Measurements from ENCODE around the gene MDH1B.
"Not testable (repeated sequence)": the region's sequence is repeated elsewhere in the genome, so short reads cannot be mapped to it uniquely, and the experiment has no call there.

MDH1B gene

GRCh38 chr2:206774871-206775270 is 9.7 kb upstream of the MDH1B start:
- H3K4me3 ChIP-seq (ENCODE audit: low read depth, low read length): no peak overlapping the region

GRCh38 chr2:206766057-206766930 is 1.2 kb upstream of the MDH1B start:
- H3K4me3 ChIP-seq (ENCODE audit: low read depth, low read length): peak overlapping the region; percentile 98

- H3K4me3 ChIP-seq (ENCODE audit: low read depth, low read length): peak overlapping the region; percentile 98
These were observed 371 bp downstream of the MDH1B start for GRCh38 chr2:206764673-206765241.

- no peak overlapping the region for H3K4me3 ChIP-seq (ENCODE audit: low read depth, low read length)
These were observed 8.3 kb downstream of the MDH1B start for GRCh38 chr2:206756816-206757215.

- H3K4me3 ChIP-seq (ENCODE audit: low read depth, low read length): no peak overlapping the region
These were observed 24.3 kb downstream of the MDH1B start for GRCh38 chr2:206740800-206741199.

GRCh38 chr2:206739271-206739670 is 25.9 kb downstream of the MDH1B start:
- no peak overlapping the region for H3K4me3 ChIP-seq (ENCODE audit: low read depth, low read length)

GRCh38 chr2:206736935-206737334 is 28.2 kb downstream of the MDH1B start:
- H3K4me3 ChIP-seq (ENCODE audit: low read depth, low read length): no peak overlapping the region

GRCh38 chr2:206733341-206733740 is 31.8 kb downstream of the MDH1B start:
- no peak overlapping the region for H3K4me3 ChIP-seq (ENCODE audit: low read depth, low read length)

GRCh38 chr2:206728277-206729199 is 36.6 kb downstream of the MDH1B start:
- H3K4me3 ChIP-seq (ENCODE audit: low read depth, low read length): no peak overlapping the region

- H3K4me3 ChIP-seq (ENCODE audit: low read depth, low read length): no peak overlapping the region
These were observed 37.8 kb downstream of the MDH1B start for GRCh38 chr2:206727287-206727686.

- no peak overlapping the region for H3K4me3 ChIP-seq (ENCODE audit: low read depth, low read length)
These were observed 41.8 kb downstream of the MDH1B start for GRCh38 chr2:206723288-206723687.

GRCh38 chr2:206721256-206721920 is 43.7 kb downstream of the MDH1B start:
- H3K4me3 ChIP-seq (ENCODE audit: low read depth, low read length): no peak overlapping the region

GRCh38 chr2:206718296-206718695 is 46.8 kb downstream of the MDH1B start, which contains the start of gene DYTN:
DYTN (minus strand) TSS chr2:206718396; CDS start chr2:206718279, 117 bp downstream.
- H3K4me3 ChIP-seq (ENCODE audit: low read depth, low read length): no peak within 1 kb of the TSS

- H3K4me3 ChIP-seq (ENCODE audit: low read depth, low read length): no peak overlapping the region
These were observed 48.5 kb downstream of the MDH1B start for GRCh38 chr2:206716623-206717022.

GRCh38 chr2:206715183-206715582 is 49.9 kb downstream of the MDH1B start:
- H3K4me3 ChIP-seq (ENCODE audit: low read depth, low read length): not testable (repeated sequence)

GRCh38 chr2:206713746-206714145 is 51.4 kb downstream of the MDH1B start:
- no peak overlapping the region for H3K4me3 ChIP-seq (ENCODE audit: low read depth, low read length)

GRCh38 chr2:206708286-206708685 is 56.8 kb downstream of the MDH1B start:
- no peak overlapping the region for H3K4me3 ChIP-seq (ENCODE audit: low read depth, low read length)

- H3K4me3 ChIP-seq (ENCODE audit: low read depth, low read length): no peak overlapping the region
These were observed 57.9 kb downstream of the MDH1B start for GRCh38 chr2:206707164-206707701.

GRCh38 chr2:206701952-206702605 is 63.0 kb downstream of the MDH1B start:
- H3K4me3 ChIP-seq (ENCODE audit: low read depth, low read length): no peak overlapping the region

GRCh38 chr2:206700156-206700555 is 65.0 kb downstream of the MDH1B start:
- no peak overlapping the region for H3K4me3 ChIP-seq (ENCODE audit: low read depth, low read length)

All from iPS-11a (cell line).